H1 (cell line): ENCODE measurements around the gene AGT. TPM values are rescaled to one million over a fixed set of nuclear protein-coding genes. Genes with fewer than 3 reads are reported as not detected.

Source experiments
- CTCF ChIA-PET: fragments of 300-600 bp; sonication (Branson Sonifier 250); formaldehyde crosslinking; loops from one replicate; lab custom pipeline; 2021; ENCODE audit not compliant: partially characterized antibody; lab: Charles Lee
- POLR2A ChIA-PET: fragments of 300-600 bp; sonication (Branson Sonifier 250); formaldehyde crosslinking; loops from one replicate; lab custom pipeline; 2021; ENCODE audit warnings: inconsistent platforms; ENCODE audit not compliant: partially characterized antibody; lab: Charles Lee
- DNase-seq, 2 experiments: peaks; one replicate each; pipeline versions ENCODE4 v3.0.0 to v3.0.0-alpha.2; 2010 to 2022; ENCODE audit warnings: low spot score in 2 of 2, low read depth in 1 of 2, mixed read lengths in 1 of 2
- FAIRE-seq: peaks from 2 replicates; lab custom pipeline; 2011; peaks lifted over from hg19 to GRCh38; lab: Jason Lieb, UNC
- H2AFZ ChIP-seq: 2 replicates; pipeline ENCODE4 v1.8.1; 2012; ENCODE audit warnings: low read length, inconsistent platforms
- H2AK5ac ChIP-seq: 2 replicates; pipeline ENCODE4 v1.6.1; 2013; ENCODE audit warnings: low read depth, low read length
- H2BK120ac ChIP-seq: replicated peaks from 2 replicates; pipeline ENCODE3; 2013; ENCODE audit warnings: low read depth, low read length, inconsistent platforms
- H2BK12ac ChIP-seq: 2 replicates; pipeline ENCODE4 v1.6.1; 2013; ENCODE audit warnings: low read depth, low read length
- H2BK15ac ChIP-seq: 2 replicates; pipeline ENCODE4 v1.6.1; 2013; ENCODE audit warnings: low read length
- H2BK20ac ChIP-seq: 2 replicates; pipeline ENCODE4 v1.6.1; 2013; ENCODE audit warnings: low read length
- H2BK5ac ChIP-seq: 2 replicates; pipeline ENCODE4 v1.6.1; 2013; ENCODE audit warnings: low read depth, low read length
- H3K14ac ChIP-seq: 2 replicates; pipeline ENCODE4 v1.6.1; 2013; ENCODE audit warnings: inconsistent platforms; ENCODE audit not compliant: insufficient read length
- H3K18ac ChIP-seq: 2 replicates; pipeline ENCODE4 v1.6.1; 2013; ENCODE audit warnings: low read length; ENCODE audit errors: extremely low read depth
- H3K23ac ChIP-seq: 2 replicates; pipeline ENCODE4 v1.6.1; 2013; ENCODE audit warnings: inconsistent platforms; ENCODE audit not compliant: insufficient read length
- H3K23me2 ChIP-seq: 2 replicates; pipeline ENCODE4 v1.6.1; 2013; ENCODE audit warnings: low read depth, low read length
- H3K27ac ChIP-seq: 2 replicates; pipeline ENCODE4 v1.6.1; 2011; ENCODE audit warnings: low read depth, low read length, inconsistent platforms
- H3K27me3 ChIP-seq, 4 experiments: replicated peaks in 1 of 4; 1 replicate in 1 of 4; 2 replicates in 3 of 4; pipeline versions ENCODE4 v1.6.1 to v1.8.1; 2011 to 2013; ENCODE audit warnings: low read length in 3 of 4, mild to moderate bottlenecking in 3 of 4, inconsistent platforms in 2 of 4, mixed read lengths in 2 of 4, moderate library complexity in 1 of 4; ENCODE audit not compliant: control insufficient read depth in 3 of 4, insufficient read depth in 3 of 4; ENCODE audit errors: extremely low read depth in 1 of 4
- H3K36me3 ChIP-seq, 4 experiments: 2 replicates each; pipeline versions ENCODE4 v1.6.1 to v1.8.1; 2011 to 2013; ENCODE audit warnings: mild to moderate bottlenecking in 4 of 4, low read length in 3 of 4, moderate library complexity in 2 of 4, control low read depth in 1 of 4, inconsistent platforms in 1 of 4; ENCODE audit not compliant: insufficient read depth in 4 of 4, control insufficient read depth in 2 of 4
- H3K4ac ChIP-seq: replicated peaks from 2 replicates; pipeline ENCODE3; 2013; ENCODE audit warnings: low read length, low read depth, mixed read lengths, inconsistent platforms; ENCODE audit not compliant: insufficient read length
- H3K4me1 ChIP-seq, 4 experiments: replicated peaks in 1 of 4; 1 replicate in 1 of 4; 2 replicates in 3 of 4; pipeline versions ENCODE4 v1.6.1 to v1.8.1; 2011 to 2013; ENCODE audit warnings: low read length in 3 of 4, inconsistent platforms in 2 of 4, mixed read lengths in 1 of 4; ENCODE audit not compliant: insufficient read depth in 4 of 4, control insufficient read depth in 3 of 4
- H3K4me2 ChIP-seq, 2 experiments: 2 replicates each; pipeline versions ENCODE4 v1.6.1 to v1.8.1; 2011 to 2013; ENCODE audit warnings: low read depth in 2 of 2, low read length in 2 of 2, control low read depth in 1 of 2, inconsistent platforms in 1 of 2, mild to moderate bottlenecking in 1 of 2; ENCODE audit not compliant: insufficient read depth in 1 of 2
- H3K4me3 ChIP-seq, 4 experiments: fragments of 200-600, 300-600 bp in 1 of 4; sonication (generic), shearing (Covaris generic), sonication (Bioruptor Twin) in 1 of 4; 2 replicates each; pipeline versions ENCODE4 v1.5.1 to v1.8.1; 2011 to 2016; ENCODE audit warnings: low read length in 4 of 4, low read depth in 3 of 4, control low read depth in 2 of 4, inconsistent platforms in 2 of 4, mild to moderate bottlenecking in 2 of 4, mixed read lengths in 1 of 4, moderate library complexity in 1 of 4; ENCODE audit not compliant: insufficient read depth in 2 of 4; ENCODE audit errors: extremely low read depth in 1 of 4
- H3K56ac ChIP-seq: replicated peaks from 2 replicates; pipeline ENCODE3; 2013; ENCODE audit warnings: low read depth, mild to moderate bottlenecking, mixed read lengths, low read length, inconsistent platforms; ENCODE audit not compliant: insufficient read length
- H3K79me1 ChIP-seq: 2 replicates; pipeline ENCODE4 v1.6.1; 2013; ENCODE audit warnings: low read depth, low read length, control low read depth
- H3K79me2 ChIP-seq, 2 experiments: 2 replicates each; pipeline versions ENCODE4 v1.6.1 to v1.8.1; 2012 to 2013; ENCODE audit warnings: low read length in 2 of 2, mild to moderate bottlenecking in 2 of 2, inconsistent platforms in 1 of 2; ENCODE audit not compliant: insufficient read depth in 2 of 2, control insufficient read depth in 1 of 2
- H3K9ac ChIP-seq, 4 experiments: replicated peaks in 1 of 4; 1 replicate in 1 of 4; 2 replicates in 3 of 4; pipeline versions ENCODE4 v1.6.1 to v1.8.1; 2011 to 2013; ENCODE audit warnings: low read depth in 3 of 4, low read length in 3 of 4, control low read depth in 2 of 4, mild to moderate bottlenecking in 2 of 4, moderate library complexity in 2 of 4, inconsistent platforms in 1 of 4; ENCODE audit errors: extremely low read depth in 1 of 4
- H3K9me3 ChIP-seq, 2 experiments: 2 replicates each; pipeline versions ENCODE4 v1.6.1 to v1.8.1; 2012 to 2013; ENCODE audit warnings: mild to moderate bottlenecking in 2 of 2, moderate library complexity in 2 of 2, control low read depth in 1 of 2, inconsistent platforms in 1 of 2, low read depth in 1 of 2, low read length in 1 of 2, mixed read lengths in 1 of 2; ENCODE audit not compliant: insufficient read depth in 2 of 2
- H4K20me1 ChIP-seq, 2 experiments: replicated peaks in 1 of 2; 2 replicates each; pipeline versions ENCODE3 to v1.8.1; 2011 to 2013; ENCODE audit warnings: inconsistent platforms in 2 of 2, low read length in 2 of 2, mild to moderate bottlenecking in 1 of 2; ENCODE audit not compliant: insufficient read depth in 2 of 2, control insufficient read depth in 1 of 2
- H4K5ac ChIP-seq: 2 replicates; pipeline ENCODE4 v1.6.1; 2013; ENCODE audit warnings: low read length, low read depth, mixed read lengths, inconsistent platforms; ENCODE audit not compliant: insufficient read length
- H4K8ac ChIP-seq: 2 replicates; pipeline ENCODE4 v1.8.0; 2013; ENCODE audit warnings: mild to moderate bottlenecking, moderate library complexity, low read length, inconsistent platforms; ENCODE audit not compliant: insufficient read depth; ENCODE audit errors: extremely low read depth
- H4K91ac ChIP-seq: replicated peaks from 2 replicates; pipeline ENCODE3; 2013; ENCODE audit warnings: low read length, mixed read lengths, inconsistent platforms; ENCODE audit not compliant: insufficient read length
- CEBPB ChIP-seq: IDR thresholded peaks from 2 replicates; pipeline ENCODE4 v1.6.1; 2012; ENCODE audit warnings: low read depth, low read length
- CHD1 ChIP-seq: IDR thresholded peaks from 2 replicates; pipeline ENCODE4 v1.6.1; 2012; ENCODE audit warnings: low read depth, low read length, improper control_type of control experiment
- CTBP2 ChIP-seq: IDR thresholded peaks from 2 replicates; pipeline ENCODE4 v1.7.0; 2011; ENCODE audit warnings: borderline replicate concordance, mild to moderate bottlenecking, moderate library complexity, mixed read lengths, low read length; ENCODE audit not compliant: insufficient read depth, insufficient read length
- EZH2 ChIP-seq: fragments of 200-600 bp; sonication (generic); IDR thresholded peaks from 2 replicates; pipeline ENCODE4 v1.7.1; 2012; ENCODE audit warnings: low read depth, mild to moderate bottlenecking, moderate library complexity, low read length, inconsistent platforms; ENCODE audit not compliant: severe bottlenecking
- HDAC2 ChIP-seq, 2 experiments: fragments of 300-600 bp in 1 of 2; sonication (generic) in 1 of 2; IDR thresholded peaks; 2 replicates each; pipeline ENCODE4 v1.6.1; 2011 to 2012; ENCODE audit warnings: low read depth in 2 of 2, low read length in 2 of 2, mild to moderate bottlenecking in 2 of 2, moderate library complexity in 2 of 2, borderline replicate concordance in 1 of 2, inconsistent platforms in 1 of 2
- HDAC6 ChIP-seq: IDR thresholded peaks from one replicate; pipeline ENCODE4 v1.7.1; 2012; ENCODE audit warnings: low read depth, mild to moderate bottlenecking, inconsistent platforms, low read length, moderate library complexity
- JUND ChIP-seq: IDR thresholded peaks from 2 replicates; pipeline ENCODE4 v1.6.1; 2011; ENCODE audit warnings: mild to moderate bottlenecking, improper control_type of control experiment, low read length
- KDM4A ChIP-seq: IDR thresholded peaks from one replicate; pipeline ENCODE4 v1.7.1; 2012; ENCODE audit warnings: low read depth, mild to moderate bottlenecking, moderate library complexity, low read length, inconsistent platforms; ENCODE audit not compliant: severe bottlenecking
- MAFK ChIP-seq: IDR thresholded peaks from 2 replicates; pipeline ENCODE4 v1.6.1; 2012; ENCODE audit warnings: low read depth, mild to moderate bottlenecking, improper control_type of control experiment, low read length
- POLR2AphosphoS5 ChIP-seq: IDR thresholded peaks from 2 replicates; pipeline ENCODE4 v1.6.1; 2011; ENCODE audit warnings: low read depth, low read length
- SIN3A ChIP-seq, 2 experiments: IDR thresholded peaks in 1 of 2; conservative IDR thresholded peaks in 1 of 2; 2 replicates each; pipeline ENCODE4 v1.6.1; 2011 to 2012; ENCODE audit warnings: low read length in 2 of 2, improper control_type of control experiment in 1 of 2, low read depth in 1 of 2, mild to moderate bottlenecking in 1 of 2
- SP2 ChIP-seq: IDR thresholded peaks from 2 replicates; pipeline ENCODE4 v1.6.1; 2012; ENCODE audit warnings: mild to moderate bottlenecking, low read length, inconsistent platforms
- SP4 ChIP-seq: IDR thresholded peaks from 2 replicates; pipeline ENCODE4 v1.6.1; 2012; ENCODE audit warnings: low read length, inconsistent platforms
- TCF12 ChIP-seq: IDR thresholded peaks from 2 replicates; pipeline ENCODE4 v1.6.1; 2011; ENCODE audit warnings: low read depth, mild to moderate bottlenecking, low read length
- WGBS, 2 experiments: shearing (Covaris generic) in 1 of 2; methylation state at CpG; one replicate each; pipeline versions ENCODE4 v1.1.6 to v1.1.7; 2013 to 2015; ENCODE audit warnings: low lambda C conversion rate in 2 of 2, mixed read lengths in 2 of 2, inconsistent platforms in 1 of 2, low coverage in 1 of 2, missing lambda C conversion rate in 1 of 2; ENCODE audit not compliant: insufficient replicate concordance in 2 of 2, insufficient coverage in 1 of 2, insufficient read length in 1 of 2; ENCODE audit errors: extremely low coverage in 1 of 2, missing lambda C conversion rate in 1 of 2; 5-methylcytosine and 5-hydroxymethylcytosine counted together
- polyA plus RNA-seq, 7 experiments: library from polyadenylated mRNA; depleted of rRNA in 3 of 7; stranded (reverse) in 5 of 7; unstranded in 2 of 7; fragments of >200 nt in 5 of 7; fragments of 200-250 nt in 2 of 7; gene quantifications; 1 replicate in 5 of 7; 2 replicates in 1 of 7; 4 replicates in 1 of 7; pipeline versions ENCODE4 v1.2.1 to v1.2.3, GENCODE V29; 2011 to 2013; ENCODE audit warnings: missing spikeins in 2 of 7, mixed read lengths in 2 of 7
- total RNA-seq: library from RNA; stranded (reverse); fragmentation: NEBNext Ultra II Directional; extraction: Animal tissue kit (Norgen Biotek cat#: 25700); gene quantifications from 2 replicates; pipeline ENCODE4 v1.2.1, GENCODE V29; 2021

Gene AGT
- total and polyA plus RNA-seq, 2 of the 8 experiments (the other 6 are each of a cell fraction or from before 2014, with no cell fraction given), result 0.20 TPM; not detected in 1

- no peak overlapping the region for H3K4me2 ChIP-seq
- DNase-seq, result no peak
- no peak overlapping the region for H2BK5ac ChIP-seq
- no peak overlapping the region for H3K9ac ChIP-seq
- ChIA-PET CTCF (interaction anchor here (0.9 to 3.2 kb wide), 4 partner anchors 19 to 57 kb away, joined by 3 to 9 read pairs (median 6); no protein-coding TSS in a partner anchor), POLR2A (no interaction called here)
- no peaks in the 10 kb centered on the region for H3K79me1 ChIP-seq
- no peaks in the 10 kb centered on the region for H3K27me3 ChIP-seq
- no peaks in the 10 kb centered on the region for H3K36me3 ChIP-seq
- peak overlapping the region; percentile 40 for H3K4ac ChIP-seq
- H2BK15ac ChIP-seq, result 0 out of 2 replicates have a peak overlapping the region, but pooled peaks have one; percentile 61
- no peak overlapping the region for H3K18ac ChIP-seq
- peaks cover 11 to 35% (median 24%) of the 10 kb centered on the region in 4 experiments for H3K4me1 ChIP-seq
- peak overlapping the region; percentile 72; the same call in 1 of the 2 replicates for H2BK20ac ChIP-seq
- no peak overlapping the region for H3K56ac ChIP-seq
- peak overlapping the region; percentile 71 for H4K91ac ChIP-seq
- no peak for FAIRE-seq
- H2AFZ ChIP-seq, result 0 out of 2 replicates have a peak overlapping the region, but pooled peaks have one; percentile 51
- H4K20me1 ChIP-seq, result no peaks in the 10 kb centered on the region
- H3K9me3 ChIP-seq, result no peaks in the 10 kb centered on the region
- no peak overlapping the region for H3K27ac ChIP-seq
- H2BK12ac ChIP-seq, result peak overlapping the region; percentile 80; the same call in 1 of the 2 replicates
- H4K8ac ChIP-seq, result peak overlapping the region; percentile 46
- WGBS, 2 experiments, result 93% methylated on average over 3 of the region's 3 CpGs; no CpG with 5 or more reads in 1 of the 2 experiments
- H3K14ac ChIP-seq, result no peak overlapping the region
- H3K23ac ChIP-seq, result no peak overlapping the region
- peaks cover 2% of the 10 kb centered on the region; the same call in 1 of the 2 replicates for H3K23me2 ChIP-seq
- no peak overlapping the region for H3K4me3 ChIP-seq
- no peak overlapping the region for H2AK5ac ChIP-seq
- no peak overlapping the region for H4K5ac ChIP-seq
- peak overlapping the region; percentile 72 for H2BK120ac ChIP-seq
- no peaks in the 10 kb centered on the region for H3K79me2 ChIP-seq
- TF ChIP-seq HDAC2 (IDR thresholded peaks at IDR 0.05; ENCODE audit: borderline replicate concordance in 1 of 2, low read depth in 2 of 2, low read length in 2 of 2) (no peak), MAFK (no peak), POLR2AphosphoS5 (no peak), JUND (no peak), EZH2 (no peak), CEBPB (no peak), SIN3A (conservative IDR thresholded peaks at IDR 0.05 in 1 of 2, IDR thresholded peaks at IDR 0.05 in 1 of 2; ENCODE audit: low read depth in 1 of 2, low read length in 2 of 2) (no peak), CHD1 (no peak), CTBP2 (no peak), SP4 (no peak), SP2 (no peak), KDM4A (no peak), HDAC6 (no peak), TCF12 (no peak)
Observed at GRCh38 chr1:230754796-230755195, 40.9 kb upstream of the AGT start.
